A673 (cell line): ENCODE measurements around the gene GNAQ. TPM values are rescaled to one million over a fixed set of nuclear protein-coding genes. Genes with fewer than 3 reads are reported as not detected.

ENCODE experiments used
- BruUV-seq: library from RNA; stranded (reverse); fragments of 400-500 nt; replicated peaks from 2 replicates; lab custom pipeline; 2021; lab: Mats Ljungman, UMichigan
- CTCF ChIA-PET: fragments of 300-600 bp; sonication (Branson Sonifier 250); formaldehyde crosslinking; loops from one replicate; lab custom pipeline; 2022; ENCODE audit warnings: antibody characterized with exemption; lab: Charles Lee
- POLR2A ChIA-PET: fragments of 300-600 bp; sonication (Branson Sonifier 250); formaldehyde crosslinking; loops from one replicate; lab custom pipeline; 2022; ENCODE audit warnings: antibody characterized with exemption; ENCODE audit not compliant: low non-redundant PET; lab: Charles Lee
- DNase-seq: peaks from one replicate; pipeline ENCODE4 v3.0.0-alpha.2; 2015; ENCODE audit warnings: low spot score
- H3K27ac ChIP-seq: fragments of 200-600 bp; sonication (generic); 2 replicates; pipeline ENCODE4 v1.5.1; 2016; ENCODE audit warnings: mixed run types, low read depth, mild to moderate bottlenecking, mixed read lengths, antibody characterized with exemption, low read length; ENCODE audit not compliant: poor library complexity, severe bottlenecking
- H3K27me3 ChIP-seq: fragments of 200-600 bp; sonication (generic); replicated peaks from 2 replicates; pipeline ENCODE4 v1.6.1; 2017; ENCODE audit warnings: mixed run types, low read depth, mild to moderate bottlenecking, mixed read lengths, antibody characterized with exemption, low read length; ENCODE audit not compliant: insufficient read depth, poor library complexity
- H3K36me3 ChIP-seq: fragments of 200-600 bp; sonication (generic); 2 replicates; pipeline ENCODE4 v1.6.1; 2016; ENCODE audit warnings: mixed run types, mild to moderate bottlenecking, mixed read lengths, antibody characterized with exemption, low read length; ENCODE audit not compliant: insufficient read depth, poor library complexity, severe bottlenecking
- H3K4me1 ChIP-seq: fragments of 200-600 bp; sonication (generic); 2 replicates; pipeline ENCODE4 v1.6.1; 2017; ENCODE audit warnings: mixed run types, mild to moderate bottlenecking, mixed read lengths, antibody characterized with exemption, low read length; ENCODE audit not compliant: insufficient read depth, poor library complexity, severe bottlenecking
- H3K4me3 ChIP-seq: fragments of 200-600 bp; sonication (generic); 2 replicates; pipeline ENCODE4 v1.5.1; 2016; ENCODE audit warnings: low read depth, mixed run types, mild to moderate bottlenecking, mixed read lengths, low read length; ENCODE audit not compliant: poor library complexity, severe bottlenecking
- H3K9me3 ChIP-seq: fragments of 200-600 bp; sonication (generic); 2 replicates; pipeline ENCODE4 v1.6.1; 2016; ENCODE audit warnings: mixed run types, low read depth, mild to moderate bottlenecking, mixed read lengths, antibody characterized with exemption, low read length; ENCODE audit not compliant: poor library complexity, severe bottlenecking
- CTCF ChIP-seq: fragments of 300-800, 200-600 bp; sonication (generic); conservative IDR thresholded peaks from 2 replicates; pipeline ENCODE4 v1.5.1; 2017; ENCODE audit warnings: low read depth, mild to moderate bottlenecking, antibody characterized with exemption, low read length, moderate library complexity, mixed read lengths
- EZH2 ChIP-seq: fragments of 200-600 bp; sonication (generic); IDR thresholded peaks from 2 replicates; pipeline ENCODE4 v1.6.1; 2017; ENCODE audit warnings: borderline replicate concordance, low read depth, mild to moderate bottlenecking, mixed read lengths, antibody characterized with exemption, low read length; ENCODE audit not compliant: poor library complexity, severe bottlenecking
- intact Hi-C: fragments of 100-400 bp; cut with micrococcal nuclease; formaldehyde crosslinking; loops from one replicate; pipeline ENCODE4 v1.10.0; 2022; ENCODE audit not compliant: unreplicated experiment
- total RNA-seq: library from RNA; stranded (reverse); gene quantifications from 2 replicates; pipeline ENCODE4 v1.2.3, GENCODE V29; 2021

GNAQ gene
- total RNA-seq, 1 experiment from 2014 or later: 69.9 TPM

GRCh38 chr9:77680581-77680980 is 351.0 kb downstream of the GNAQ start:
- Histone ChIP-seq H3K36me3 (no peaks in the 10 kb centered on the region), H3K4me1 (no peaks in the 10 kb centered on the region), H3K27ac (no peak overlapping the region), H3K27me3 (no peaks in the 10 kb centered on the region), H3K4me3 (no peak overlapping the region), H3K9me3 (no peaks in the 10 kb centered on the region)
- TF ChIP-seq CTCF (no peak), EZH2 (no peak)
- BruUV-seq: no TSS peak
- ChIA-PET POLR2A (no interaction called here), CTCF (no interaction called here)
- intact Hi-C loops: no loop called here
- DNase-seq: no peak

GRCh38 chr9:77679661-77680368 is 351.8 kb downstream of the GNAQ start:
- TF ChIP-seq CTCF: no peak
- TF ChIP-seq EZH2: no peak
- intact Hi-C loops: no loop called here
- no peak overlapping the region for H3K4me3 ChIP-seq
- no peaks in the 10 kb centered on the region for H3K27me3 ChIP-seq
- BruUV-seq: no TSS peak
- H3K27ac ChIP-seq: no peak overlapping the region
- H3K36me3 ChIP-seq: no peaks in the 10 kb centered on the region
- ChIA-PET CTCF (no interaction called here), POLR2A (no interaction called here)
- no peak for DNase-seq
- no peaks in the 10 kb centered on the region for H3K9me3 ChIP-seq
- no peaks in the 10 kb centered on the region for H3K4me1 ChIP-seq

- Histone ChIP-seq H3K4me1 (no peaks in the 10 kb centered on the region), H3K36me3 (no peaks in the 10 kb centered on the region), H3K27me3 (no peaks in the 10 kb centered on the region), H3K9me3 (no peaks in the 10 kb centered on the region), H3K27ac (no peak overlapping the region), H3K4me3 (no peak overlapping the region)
- ChIA-PET POLR2A (no interaction called here), CTCF (no interaction called here)
- no peak for TF ChIP-seq CTCF
- DNase-seq: peak; percentile 46
- BruUV-seq: no TSS peak
- intact Hi-C loops: no loop called here
Measured at GRCh38 chr9:77679088-77679487, 352.5 kb downstream of the GNAQ start.
